Tibial nerve (tissue), 4 donors: Measurements from ENCODE around the gene AAMDC. TPM values are rescaled to one million over a fixed set of nuclear protein-coding genes. Genes with fewer than 3 reads are reported as not detected.

Experiments
- DNase-seq, 2 donors: peaks; one replicate each; pipeline ENCODE4 v3.0.0-alpha.2; 2019; ENCODE audit warnings: low spot score in 2 of 2
- H3K27ac ChIP-seq, 4 donors: fragments of 200-600 bp; sonication (generic) in 3 of 4; one replicate each; pipeline ENCODE4 v1.5.1; 2017 to 2019; ENCODE audit warnings: mild to moderate bottlenecking in 1 of 4
- H3K27me3 ChIP-seq, 2 donors: fragments of 200-600 bp; sonication (generic) in 1 of 2; one replicate each; pipeline versions ENCODE4 v1.5.1 to v1.6.0; 2017 to 2019
- H3K36me3 ChIP-seq, 3 donors: fragments of 200-600 bp; sonication (generic); one replicate each; pipeline ENCODE4 v1.5.1; 2018 to 2019
- H3K4me1 ChIP-seq, 4 donors: fragments of 200-600 bp; sonication (generic) in 3 of 4; one replicate each; pipeline ENCODE4 v1.5.1; 2017 to 2019
- H3K4me3 ChIP-seq, 4 donors: fragments of 200-600 bp; sonication (generic) in 3 of 4; one replicate each; pipeline ENCODE4 v1.5.1; 2017 to 2019; ENCODE audit warnings: mild to moderate bottlenecking in 1 of 4, moderate library complexity in 1 of 4
- H3K9me3 ChIP-seq, 4 donors: fragments of 200-600 bp; sonication (generic) in 3 of 4; one replicate each; pipeline ENCODE4 v1.5.1; 2017 to 2019
- CTCF ChIP-seq, 5 experiments: fragments of 200-600 bp in 3 of 5; fragments of 450-650 bp in 2 of 5; sonication (generic) in 3 of 5; IDR thresholded peaks; one replicate each; pipeline ENCODE4 v1.5.1; 2016 to 2019; ENCODE audit warnings: antibody characterized with exemption in 5 of 5, mild to moderate bottlenecking in 3 of 5, moderate library complexity in 2 of 5
- EP300 ChIP-seq, 2 donors: sonication (generic); formaldehyde crosslinking; IDR thresholded peaks; one replicate each; pipeline ENCODE4 v1.6.1; 2017; ENCODE audit warnings: antibody characterized with exemption in 2 of 2, mild to moderate bottlenecking in 1 of 2
- POLR2A ChIP-seq, 2 donors: fragments of 450-650 bp; IDR thresholded peaks; one replicate each; pipeline ENCODE4 v1.6.1; 2017; ENCODE audit warnings: antibody characterized with exemption in 2 of 2, mild to moderate bottlenecking in 2 of 2, moderate library complexity in 2 of 2
- WGBS, 2 donors: methylation state at CpG; one replicate each; pipeline ENCODE4 v1.1.5; 2018; 5-methylcytosine and 5-hydroxymethylcytosine counted together
- total RNA-seq, 4 donors: library from RNA; depleted of rRNA; stranded (reverse); fragments of >200 nt; gene quantifications; one replicate each; pipeline ENCODE4 v1.1.0, GENCODE V29; 2016

AAMDC gene
- total RNA-seq, 4 donors from 2014 or later, result 17.1 to 48.6 (median 27.6) TPM

- H3K27me3 ChIP-seq, result no peaks in the 10 kb centered on the region
- H3K4me1 ChIP-seq, result peaks cover 0 to 30% (median 2%) of the 10 kb centered on the region in 4 donors
- no peak overlapping the region for H3K4me3 ChIP-seq
- DNase-seq, result no peak
- no peak overlapping the region for H3K27ac ChIP-seq
- no peaks in the 10 kb centered on the region for H3K9me3 ChIP-seq
- no peaks in the 10 kb centered on the region for H3K36me3 ChIP-seq
- TF ChIP-seq CTCF (IDR thresholded peaks at IDR 0.05), result no peak
- TF ChIP-seq EP300 (IDR thresholded peaks at IDR 0.05), result no peak
- no peak for TF ChIP-seq POLR2A (IDR thresholded peaks at IDR 0.05)
Measured at GRCh38 chr11:77806415-77806814, 14.5 kb upstream of the AAMDC start.

GRCh38 chr11:77806993-77807392 is 14.0 kb upstream of the AAMDC start:
- no peak overlapping the region for H3K27ac ChIP-seq
- H3K4me3 ChIP-seq, result no peak overlapping the region
- H3K4me1 ChIP-seq, result peaks cover 0 to 29% (median 2%) of the 10 kb centered on the region in 4 donors
- no peaks in the 10 kb centered on the region for H3K9me3 ChIP-seq
- DNase-seq, result no peak
- no peaks in the 10 kb centered on the region for H3K36me3 ChIP-seq
- H3K27me3 ChIP-seq, result no peaks in the 10 kb centered on the region
- TF ChIP-seq CTCF (IDR thresholded peaks at IDR 0.05) (no peak), POLR2A (IDR thresholded peaks at IDR 0.05) (no peak), EP300 (IDR thresholded peaks at IDR 0.05) (no peak)
- 89 to 94% methylated on average over 2 of the region's 2 CpGs for WGBS, 2 donors

- Histone ChIP-seq H3K4me1 (peaks cover 0 to 37% (median 6%) of the 10 kb centered on the region in 4 donors), H3K4me3 (no peak overlapping the region)
- WGBS, 2 donors, result 91 to 94% methylated on average over 9 of the region's 9 CpGs
Measured at GRCh38 chr11:77813256-77813655, 7.7 kb upstream of the AAMDC start.

DNA sequence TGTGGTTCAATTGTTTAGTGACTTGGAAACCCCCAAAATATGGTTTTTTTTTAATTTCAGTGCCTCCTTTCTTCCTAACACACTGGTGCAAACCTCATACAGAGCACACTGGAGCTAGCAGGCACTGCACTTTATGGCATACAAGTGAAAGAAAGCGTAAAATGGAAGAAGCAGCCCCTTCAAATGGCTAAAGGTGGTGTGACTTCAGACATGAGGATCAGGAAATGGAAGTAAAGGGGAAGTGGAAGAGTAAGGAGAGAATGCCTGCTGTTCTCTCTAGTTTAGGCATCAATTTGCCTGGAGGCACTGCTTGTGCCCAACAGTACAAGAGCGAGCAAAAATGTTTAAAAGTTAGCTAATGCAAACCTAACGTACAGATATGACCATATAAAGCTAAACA is 6.1 kb upstream of the AAMDC start:
- WGBS, 2 donors, result 94 to 97% methylated on average over 3 of the region's 3 CpGs
- TF ChIP-seq POLR2A (IDR thresholded peaks at IDR 0.05) (no peak), EP300 (IDR thresholded peaks at IDR 0.05) (no peak), CTCF (IDR thresholded peaks at IDR 0.05) (no peak)
- H3K36me3 ChIP-seq, result peaks cover 0 to 13% (median 0%) of the 10 kb centered on the region in 3 donors
- no peak overlapping the region for H3K27ac ChIP-seq
- peaks cover 0 to 48% (median 15%) of the 10 kb centered on the region in 4 donors for H3K4me1 ChIP-seq
- DNase-seq, result no peak
- no peaks in the 10 kb centered on the region for H3K27me3 ChIP-seq
- peaks cover 0 to 5% (median 0%) of the 10 kb centered on the region in 4 donors for H3K9me3 ChIP-seq
- H3K4me3 ChIP-seq, result no peak overlapping the region

More at GRCh38 chr11:77813256-77813655, 7.7 kb upstream of the AAMDC start:
- Histone ChIP-seq H3K9me3 (peaks cover 0 to 5% (median 0%) of the 10 kb centered on the region in 4 donors), H3K27me3 (no peaks in the 10 kb centered on the region), H3K36me3 (peaks cover 0 to 13% (median 0%) of the 10 kb centered on the region in 3 donors), H3K27ac (no peak overlapping the region)
- TF ChIP-seq CTCF (IDR thresholded peaks at IDR 0.05), result no peak
- TF ChIP-seq EP300 (IDR thresholded peaks at IDR 0.05), result no peak
- TF ChIP-seq POLR2A (IDR thresholded peaks at IDR 0.05), result no peak
- no peak for DNase-seq

GRCh38 chr11:77815459-77815858 is 5.5 kb upstream of the AAMDC start:
- H3K4me1 ChIP-seq, result peaks cover 0 to 47% (median 15%) of the 10 kb centered on the region in 4 donors
- H3K36me3 ChIP-seq, result peaks cover 0 to 13% (median 0%) of the 10 kb centered on the region in 3 donors
- no peak overlapping the region for H3K27ac ChIP-seq
- H3K9me3 ChIP-seq, result peaks cover 0 to 5% (median 0%) of the 10 kb centered on the region in 4 donors
- no peak for DNase-seq
- no peaks in the 10 kb centered on the region for H3K27me3 ChIP-seq
- 88 to 94% methylated on average over 1 of the region's 1 CpG for WGBS, 2 donors
- no peak overlapping the region for H3K4me3 ChIP-seq
- TF ChIP-seq POLR2A (IDR thresholded peaks at IDR 0.05) (no peak), EP300 (IDR thresholded peaks at IDR 0.05) (no peak), CTCF (IDR thresholded peaks at IDR 0.05) (no peak)
